DOHH2 (cell line): ENCODE measurements around the gene COQ4.

Experiments used
- H3F3A ChIP-seq: fragments of 200-600 bp; sonication (generic), shearing (Covaris generic); 2 replicates; pipeline ENCODE4 v1.6.0; 2016; ENCODE audit warnings: antibody characterized with exemption, mild to moderate bottlenecking; ENCODE audit not compliant: control insufficient read depth, insufficient read depth
- H3K27ac ChIP-seq: fragments of 200-600 bp; sonication (generic); 2 replicates; pipeline ENCODE4 v1.5.1; 2014; ENCODE audit warnings: low read depth, mild to moderate bottlenecking, low read length, moderate library complexity
- H3K27me3 ChIP-seq: fragments of 200-600 bp; sonication (generic); 2 replicates; pipeline ENCODE4 v1.6.1; 2014; ENCODE audit warnings: mild to moderate bottlenecking, low read length, mixed read lengths; ENCODE audit not compliant: control insufficient read depth
- H3K36me3 ChIP-seq: fragments of 200-600 bp; sonication (generic); 2 replicates; pipeline ENCODE4 v1.6.1; 2014; ENCODE audit warnings: mild to moderate bottlenecking, low read length, moderate library complexity, mixed read lengths; ENCODE audit not compliant: control insufficient read depth
- H3K4me1 ChIP-seq: fragments of 200-600 bp; sonication (generic); 2 replicates; pipeline ENCODE4 v1.6.1; 2014; ENCODE audit warnings: mild to moderate bottlenecking, low read length, mixed read lengths; ENCODE audit not compliant: control insufficient read depth
- H3K4me2 ChIP-seq: fragments of 200-600 bp; sonication (generic); 2 replicates; pipeline ENCODE4 v1.6.0; 2014; ENCODE audit warnings: mild to moderate bottlenecking, low read length, moderate library complexity
- H3K4me3 ChIP-seq: fragments of 200-600 bp; sonication (generic); 2 replicates; pipeline ENCODE4 v1.5.1; 2014; ENCODE audit warnings: mild to moderate bottlenecking, low read length, mixed read lengths
- H3K79me2 ChIP-seq: fragments of 200-600 bp; sonication (generic); 2 replicates; pipeline ENCODE4 v1.6.1; 2014; ENCODE audit warnings: mild to moderate bottlenecking, low read length, mixed read lengths; ENCODE audit not compliant: control insufficient read depth
- H3K9me2 ChIP-seq: fragments of 200-600 bp; sonication (generic); replicated peaks from 2 replicates; pipeline ENCODE4 v1.6.1; 2014; ENCODE audit warnings: mild to moderate bottlenecking, low read length, mixed read lengths; ENCODE audit not compliant: control insufficient read depth
- H3K9me3 ChIP-seq: fragments of 200-600 bp; sonication (generic); 2 replicates; pipeline ENCODE4 v1.6.1; 2014; ENCODE audit warnings: antibody characterized with exemption, low read length, mixed read lengths; ENCODE audit not compliant: control insufficient read depth, insufficient read depth
- H4K20me1 ChIP-seq: fragments of 200-600 bp; sonication (generic); 2 replicates; pipeline ENCODE4 v1.6.0; 2014; ENCODE audit warnings: low read depth, mild to moderate bottlenecking, antibody characterized with exemption, low read length, moderate library complexity; ENCODE audit not compliant: control insufficient read depth, insufficient read depth
- CTCF ChIP-seq: fragments of 200-600 bp; sonication (generic); IDR thresholded peaks from one replicate; pipeline ENCODE4 v1.5.1; 2014; ENCODE audit warnings: antibody characterized with exemption, mild to moderate bottlenecking, low read depth, low read length; ENCODE audit not compliant: poor library complexity, severe bottlenecking
- EZH2phosphoT487 ChIP-seq: fragments of 200-600 bp; sonication (generic); IDR thresholded peaks from 2 replicates; pipeline ENCODE4 v1.6.1; 2017; ENCODE audit warnings: borderline replicate concordance, mild to moderate bottlenecking, antibody characterized with exemption, low read length, moderate library complexity, mixed read lengths

The COQ4 gene

DNA sequence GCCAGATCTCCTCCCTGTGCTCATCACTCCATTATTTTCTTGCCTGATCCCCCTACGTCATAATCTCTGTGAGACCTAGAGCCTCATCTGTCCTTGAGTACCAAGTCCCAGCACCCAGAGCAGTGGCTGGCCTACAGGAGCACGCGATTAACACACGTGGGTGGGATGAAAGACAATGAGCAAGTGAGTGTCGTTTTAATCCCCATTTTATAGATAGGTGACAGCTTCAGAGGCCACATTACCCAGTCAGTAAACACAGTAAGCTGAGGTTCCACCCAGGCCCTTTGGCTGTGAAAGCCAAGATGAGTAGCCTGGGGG is 17.7 kb upstream of the COQ4 start:
- no peak for TF ChIP-seq EZH2phosphoT487
- no peak for TF ChIP-seq CTCF
- Histone ChIP-seq H3K36me3 (peaks cover 14% of the 10 kb centered on the region), H3K27ac (no peak overlapping the region), H4K20me1 (no peaks in the 10 kb centered on the region), H3K4me3 (no peak overlapping the region), H3K79me2 (no peaks in the 10 kb centered on the region), H3K4me1 (no peaks in the 10 kb centered on the region), H3K9me2 (no peaks in the 10 kb centered on the region), H3K4me2 (no peak overlapping the region), H3F3A (no peaks in the 10 kb centered on the region), H3K9me3 (no peaks in the 10 kb centered on the region), H3K27me3 (no peaks in the 10 kb centered on the region)

DNA sequence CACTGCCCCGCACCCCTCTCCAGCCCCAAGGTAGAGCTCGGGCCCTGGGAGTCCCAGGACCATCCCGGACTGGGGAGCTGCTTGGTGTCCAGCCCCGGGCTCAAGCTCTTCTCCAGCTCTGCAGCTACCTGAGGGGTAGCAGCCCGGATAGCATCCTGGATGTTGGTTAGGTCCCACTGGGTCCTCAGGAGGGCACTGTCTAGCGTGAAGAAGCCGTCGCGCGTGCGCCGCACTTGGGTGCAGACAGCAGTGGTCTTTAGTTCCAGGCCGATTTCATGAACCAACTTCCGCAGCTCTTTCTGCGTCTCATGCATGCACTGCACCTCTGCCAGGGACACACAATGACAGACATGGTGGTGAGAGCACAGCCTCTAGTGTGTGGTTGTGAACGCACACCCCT is 13.1 kb upstream of the COQ4 start:
- Histone ChIP-seq H3K4me3 (no peak overlapping the region), H3K9me2 (no peaks in the 10 kb centered on the region), H3K36me3 (peaks cover 36% of the 10 kb centered on the region), H3K4me2 (no peak overlapping the region), H3K27me3 (no peaks in the 10 kb centered on the region), H4K20me1 (no peaks in the 10 kb centered on the region), H3K4me1 (no peaks in the 10 kb centered on the region), H3K9me3 (no peaks in the 10 kb centered on the region), H3K79me2 (no peaks in the 10 kb centered on the region), H3K27ac (no peak overlapping the region), H3F3A (no peaks in the 10 kb centered on the region)
- TF ChIP-seq EZH2phosphoT487 (no peak), CTCF (no peak)

GRCh38 chr9:128310461-128310860 is 12.2 kb upstream of the COQ4 start:
- H3K27me3 ChIP-seq, result no peaks in the 10 kb centered on the region
- H3K9me3 ChIP-seq, result no peaks in the 10 kb centered on the region
- H3F3A ChIP-seq, result no peaks in the 10 kb centered on the region
- H3K9me2 ChIP-seq, result no peaks in the 10 kb centered on the region
- H4K20me1 ChIP-seq, result no peaks in the 10 kb centered on the region
- H3K4me3 ChIP-seq, result no peak overlapping the region
- H3K4me1 ChIP-seq, result no peaks in the 10 kb centered on the region
- no peaks in the 10 kb centered on the region for H3K79me2 ChIP-seq
- no peak overlapping the region for H3K4me2 ChIP-seq
- no peak for TF ChIP-seq CTCF
- H3K36me3 ChIP-seq, result peaks cover 40% of the 10 kb centered on the region
- no peak overlapping the region for H3K27ac ChIP-seq

- no peaks in the 10 kb centered on the region for H3K79me2 ChIP-seq
- peaks cover 43% of the 10 kb centered on the region for H3K36me3 ChIP-seq
- TF ChIP-seq EZH2phosphoT487 (no peak), CTCF (no peak)
These were observed 7.9 kb upstream of the COQ4 start for GRCh38 chr9:128314697-128315096.

More at GRCh38 chr9:128314697-128315096, 7.9 kb upstream of the COQ4 start:
- Histone ChIP-seq H3K9me3 (no peaks in the 10 kb centered on the region), H3K27ac (no peak overlapping the region), H3K9me2 (no peaks in the 10 kb centered on the region), H3K27me3 (no peaks in the 10 kb centered on the region), H3K4me2 (no peak overlapping the region), H4K20me1 (no peaks in the 10 kb centered on the region), H3K4me3 (no peak overlapping the region), H3K4me1 (no peaks in the 10 kb centered on the region), H3F3A (no peaks in the 10 kb centered on the region)
